Activated CD8-positive, alpha-beta memory T cell treated with anti-CD3 and anti-CD28 coated beads, Interleukin-2, amount 50 U/mL, for 48 hours (primary cell): ENCODE data around the gene RAD23A.
"Not testable (repeated sequence)": the region's sequence is repeated elsewhere in the genome, so short reads cannot be mapped to it uniquely, and the experiment has no call there.

Experiments
- DNase-seq: peaks from one replicate; pipeline ENCODE4 v3.0.0-alpha.2; 2020

Gene RAD23A

DNA sequence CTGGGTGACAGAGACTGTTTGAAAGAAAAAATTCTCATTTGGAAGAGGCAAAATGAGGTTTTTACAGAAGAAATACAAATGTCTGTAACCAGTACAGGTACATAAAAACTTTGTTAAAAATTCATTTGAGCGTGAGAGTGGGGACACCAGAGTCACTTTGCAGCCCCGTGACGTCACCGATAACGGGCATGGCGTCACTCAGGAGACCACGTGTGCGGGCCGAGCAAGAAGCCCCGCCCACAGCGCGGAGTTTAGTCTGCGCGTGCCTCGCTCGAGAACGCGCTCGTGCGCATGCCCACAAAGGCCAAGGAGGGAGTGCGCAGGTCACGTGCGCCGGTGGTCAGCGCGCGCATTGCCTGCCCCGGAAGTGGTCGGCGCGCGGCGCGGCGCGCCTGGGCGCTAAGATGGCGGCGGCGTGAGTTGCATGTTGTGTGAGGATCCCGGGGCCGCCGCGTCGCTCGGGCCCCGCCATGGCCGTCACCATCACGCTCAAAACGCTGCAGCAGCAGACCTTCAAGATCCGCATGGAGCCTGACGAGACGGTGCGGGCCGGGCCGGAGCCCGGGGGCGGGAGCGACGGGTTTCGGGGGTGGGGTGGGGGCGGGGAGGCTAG, at the start of gene RAD23A:
Gene RAD23A, plus strand, starts transcription at position 384 of the 613 bp plus-strand sequence. Its CDS starts 87 bp downstream, at position 471.
- DNase-seq: peak; percentile 100

DNA sequence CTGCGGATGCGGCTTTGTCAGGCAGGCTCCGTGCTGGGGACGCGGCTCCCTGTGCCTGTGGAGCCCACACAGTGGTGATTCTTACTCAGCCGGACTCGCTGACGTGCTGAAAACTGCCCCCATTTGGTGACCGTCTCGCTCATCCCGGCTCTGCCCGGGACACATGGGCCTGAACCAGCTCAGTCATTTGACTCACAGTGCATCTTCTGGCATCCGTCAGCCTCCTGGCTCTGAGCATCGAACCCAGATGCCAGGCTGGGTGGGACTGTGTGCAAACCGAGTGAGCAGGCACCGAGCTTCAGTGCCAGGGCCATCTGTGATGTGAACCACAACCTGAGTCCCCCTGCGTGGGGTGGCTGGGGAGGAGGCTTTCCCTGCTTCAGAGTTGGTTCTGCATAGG, 49.2 kb upstream of the RAD23A start:
- no peak for DNase-seq

DNA sequence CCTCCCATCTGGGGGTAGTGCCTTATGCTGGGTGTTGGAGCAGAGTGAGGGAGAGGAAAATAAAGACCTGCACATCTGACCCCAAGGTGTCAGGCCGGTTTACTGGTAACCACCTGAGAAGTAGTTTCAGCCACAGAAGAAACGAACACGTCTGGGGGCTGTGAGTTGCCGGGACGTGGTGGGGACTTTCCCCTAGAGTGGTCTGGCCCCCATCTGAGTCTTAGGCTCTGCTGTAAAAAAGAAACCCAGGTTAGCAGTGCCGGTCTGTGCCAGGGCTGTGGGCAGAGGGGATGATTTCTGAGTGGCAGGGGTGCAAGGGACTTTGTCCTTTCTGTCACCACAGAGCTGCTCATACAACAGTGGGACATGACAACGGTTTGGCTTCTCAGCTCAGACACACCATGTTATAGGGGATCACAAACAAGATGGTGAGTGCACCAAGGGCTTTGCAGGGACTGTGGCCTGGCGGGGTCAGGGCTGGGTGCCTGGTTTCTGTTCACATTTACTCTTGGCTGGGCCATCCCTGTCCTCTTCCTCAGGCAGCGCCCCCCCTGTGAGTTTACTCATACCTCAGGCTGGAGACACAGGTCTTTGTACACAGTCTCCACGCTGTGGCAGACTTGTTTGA, 45.7 kb upstream of the RAD23A start:
- DNase-seq: peak; percentile 67

DNA sequence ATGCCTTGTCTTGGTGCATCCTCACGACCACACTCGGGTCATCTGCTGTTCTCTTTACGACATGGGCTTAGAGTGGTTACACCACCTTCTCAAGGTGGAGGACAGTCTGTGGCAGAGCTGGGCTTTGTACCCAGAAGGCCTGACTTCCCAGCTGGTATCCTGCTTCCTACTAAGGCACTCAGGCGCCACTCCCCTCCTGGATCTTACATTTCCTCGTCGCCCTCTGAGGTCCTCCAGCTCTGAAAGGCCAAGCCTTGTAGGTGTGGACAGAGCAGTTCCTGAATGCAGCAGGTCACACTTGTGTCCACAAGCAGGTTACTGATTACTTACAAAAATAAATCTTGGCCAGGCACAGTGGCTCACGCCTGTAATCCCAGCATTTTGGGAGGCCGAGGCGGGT, 38.5 kb upstream of the RAD23A start:
- DNase-seq: no peak

DNA sequence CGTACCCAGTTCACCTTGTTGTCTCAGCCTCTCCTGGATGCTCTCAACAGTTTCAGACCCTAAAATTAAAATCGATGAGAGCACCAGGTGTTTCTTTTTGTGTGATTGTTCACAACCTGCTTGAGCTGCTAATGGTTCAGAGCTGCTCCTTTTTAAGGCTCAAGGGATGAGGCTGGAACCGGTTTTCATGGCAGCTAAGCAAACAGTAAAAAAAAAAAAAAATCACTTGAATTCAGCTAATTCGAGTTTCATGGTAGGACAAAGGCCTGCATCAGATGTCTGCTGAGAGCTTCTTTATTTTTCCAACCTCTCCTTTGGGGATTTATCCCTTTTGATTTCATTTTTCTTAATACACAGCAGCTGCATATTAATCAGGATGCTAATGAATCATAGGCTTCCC, 33.1 kb upstream of the RAD23A start:
- no peak for DNase-seq

DNA sequence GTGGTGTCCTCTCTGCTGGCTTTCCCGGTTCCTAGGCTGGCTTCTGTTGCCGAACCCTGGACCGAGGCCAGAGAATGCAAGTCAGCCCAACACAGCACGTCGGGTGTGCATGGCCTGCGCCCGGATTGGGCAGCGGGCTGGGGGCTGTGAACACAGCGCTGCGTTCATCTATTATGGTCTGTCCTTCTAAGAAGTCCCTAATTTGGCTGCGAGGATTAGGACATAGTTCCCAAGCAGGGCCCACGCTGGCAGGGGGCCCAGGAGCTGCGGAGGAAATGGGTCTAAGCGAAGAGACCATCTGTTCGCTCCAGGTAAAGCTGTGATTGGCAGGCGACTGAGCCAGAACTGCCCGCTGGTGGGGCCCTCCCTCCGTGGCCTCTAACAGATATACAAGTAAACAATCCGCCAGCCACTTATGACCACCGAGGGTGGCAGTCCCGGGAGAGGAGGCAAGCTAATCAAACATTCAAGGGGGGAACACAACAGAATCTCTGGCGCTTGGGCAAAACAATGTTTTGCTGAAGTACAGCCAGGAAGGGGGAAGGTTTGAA, 32.6 kb upstream of the RAD23A start:
- no peak for DNase-seq

DNA sequence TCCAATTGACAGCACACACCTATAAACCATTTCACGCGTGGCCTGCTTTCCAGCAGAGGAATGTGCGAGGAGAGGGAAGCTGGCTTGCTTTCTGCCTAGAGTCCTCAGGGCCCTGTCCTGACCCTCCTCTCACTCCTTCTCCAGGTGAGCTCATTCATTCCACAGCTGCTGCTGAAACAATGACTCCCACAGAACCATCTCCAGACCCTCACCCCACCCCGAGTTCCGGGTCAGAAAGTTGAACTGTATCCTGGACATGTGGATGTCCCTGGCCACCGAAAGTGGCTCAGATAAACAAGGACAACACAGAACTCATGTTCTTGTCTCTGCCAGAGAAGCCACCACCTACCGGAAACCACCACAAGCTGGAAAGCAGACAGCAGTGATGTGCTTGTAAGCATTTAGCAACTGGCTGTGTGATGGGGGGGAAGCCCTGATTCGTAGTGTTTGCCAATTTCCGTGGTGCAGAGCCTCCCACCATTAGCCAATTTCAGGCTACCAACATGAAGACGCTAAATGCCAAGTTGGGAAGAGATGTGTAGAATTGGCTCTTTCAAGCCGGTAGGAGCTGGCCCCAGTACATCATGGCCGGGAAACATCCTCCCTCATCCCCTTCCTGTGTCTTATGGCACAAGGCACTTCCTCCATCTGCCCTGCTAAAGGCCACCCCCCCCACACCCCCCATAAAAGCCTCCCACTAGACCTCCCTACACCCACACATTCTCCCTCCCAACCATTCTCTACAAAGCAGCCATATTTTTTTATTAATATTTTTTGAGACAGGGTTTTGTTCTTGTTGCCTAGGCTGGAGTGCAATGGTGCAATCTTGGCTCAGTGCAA, 31.6 kb upstream of the RAD23A start:
- DNase-seq: peak; percentile 74

DNA sequence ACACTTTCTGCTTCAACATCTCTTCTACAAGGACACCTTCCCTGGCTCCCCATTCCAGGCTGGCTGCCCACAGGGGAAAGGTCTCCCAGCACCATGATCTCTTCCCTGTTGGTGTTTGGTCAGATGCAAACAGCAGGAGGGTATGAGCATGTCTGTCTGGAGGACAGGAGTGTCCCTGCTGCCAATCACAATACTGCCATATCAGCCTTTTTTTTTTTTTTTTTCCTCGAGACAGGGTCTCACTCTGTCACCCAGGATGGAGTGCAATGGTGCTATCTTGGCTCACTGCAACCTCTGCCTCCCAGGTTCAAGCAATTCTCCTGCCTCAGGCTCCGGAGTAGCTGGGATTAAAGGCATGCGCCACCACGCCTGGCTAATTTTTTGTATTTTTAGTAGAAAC, 29.8 kb upstream of the RAD23A start:
- not testable (repeated sequence) for DNase-seq

DNA sequence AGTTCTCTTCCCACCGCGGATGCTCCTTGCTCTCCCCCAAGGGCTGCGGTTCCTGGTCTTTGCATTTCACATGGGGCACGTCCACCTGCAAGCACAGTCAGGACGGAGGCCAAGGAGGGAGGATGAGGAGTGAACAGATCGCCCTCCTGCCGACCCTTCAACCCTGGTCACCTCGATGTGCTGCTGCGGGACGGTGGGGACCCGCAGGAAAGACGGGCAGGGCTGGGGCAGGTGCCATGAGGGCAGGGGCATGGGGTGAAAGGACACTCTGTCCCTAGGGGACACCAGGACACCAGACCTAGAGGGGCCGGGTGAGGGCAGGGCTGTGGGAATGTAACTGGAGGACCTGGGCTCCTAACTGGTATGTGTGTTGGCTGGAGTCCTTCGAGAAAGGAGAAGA, 27.4 kb upstream of the RAD23A start:
- DNase-seq: no peak

DNA sequence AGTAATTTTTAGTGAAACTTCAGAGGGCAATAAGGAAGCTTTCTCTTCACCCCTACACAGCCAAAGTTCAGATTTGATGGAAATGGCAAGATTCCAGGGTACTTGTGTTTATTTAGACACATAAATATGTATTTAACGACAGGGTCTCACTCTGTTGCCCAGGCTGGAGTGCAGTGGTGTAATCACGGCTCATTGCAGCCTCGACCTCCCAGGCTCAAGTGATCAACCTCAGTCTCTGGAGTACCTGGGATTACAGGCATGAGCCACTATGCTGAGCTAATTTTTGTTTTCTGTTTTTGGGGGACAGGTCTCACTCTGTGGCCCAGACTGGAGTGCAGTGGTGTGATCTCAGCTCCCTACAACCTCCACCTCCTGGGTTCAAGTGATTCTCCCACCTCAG, 24.6 kb upstream of the RAD23A start:
- no peak for DNase-seq

DNA sequence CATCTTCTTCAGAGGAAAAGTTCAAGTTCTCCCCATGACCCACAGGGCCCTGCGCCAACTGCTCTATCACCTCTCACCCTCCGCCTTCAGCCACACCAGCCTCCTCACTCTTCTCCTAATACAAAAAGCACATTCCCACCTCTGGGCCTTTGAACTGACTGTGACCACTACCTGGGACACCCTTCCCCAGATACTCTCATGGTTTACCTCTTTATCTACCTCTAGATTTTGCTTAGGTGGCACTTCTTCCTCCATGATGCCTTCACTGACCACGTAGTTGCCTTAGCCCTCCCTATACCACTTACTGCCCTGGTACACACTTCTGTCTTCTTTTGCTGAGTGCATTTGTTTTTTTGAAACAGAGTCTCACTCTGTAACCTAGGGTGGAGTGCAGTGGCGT, 22.7 kb upstream of the RAD23A start:
- DNase-seq: no peak

DNA sequence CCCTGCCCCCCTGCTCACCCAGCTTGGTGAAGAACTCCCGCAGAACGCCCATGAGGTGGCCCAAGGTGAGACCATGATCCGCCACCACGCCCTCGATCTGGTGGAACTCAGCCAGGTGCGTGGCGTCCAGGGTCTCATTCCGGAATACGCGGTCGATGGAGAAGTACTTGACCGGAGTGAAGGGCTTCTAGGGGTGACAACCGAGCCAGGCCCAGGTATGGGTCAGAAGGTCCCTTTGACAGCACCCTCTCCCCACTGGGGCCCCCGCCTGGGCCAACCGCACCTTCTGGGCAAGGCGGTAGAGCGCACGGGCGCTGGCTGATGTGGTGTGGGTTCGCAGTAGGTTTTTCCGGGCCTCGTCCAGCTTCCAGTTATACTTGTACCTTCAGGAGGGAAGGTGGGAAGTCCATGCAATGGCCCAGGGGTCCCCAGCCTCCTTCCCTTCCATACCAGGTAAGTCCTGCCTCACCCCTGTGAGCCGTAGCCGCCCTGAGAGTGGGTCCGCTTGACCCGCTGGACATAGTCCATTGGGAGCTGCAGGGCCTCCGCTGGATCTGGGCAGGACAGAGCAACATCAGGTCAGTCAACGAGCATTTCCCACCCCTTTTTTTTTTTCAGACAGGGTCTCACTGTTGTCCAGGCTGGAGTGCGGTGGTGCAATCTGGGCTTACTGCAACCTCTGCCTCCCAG, 20.9 kb upstream of the RAD23A start:
- no peak for DNase-seq

DNA sequence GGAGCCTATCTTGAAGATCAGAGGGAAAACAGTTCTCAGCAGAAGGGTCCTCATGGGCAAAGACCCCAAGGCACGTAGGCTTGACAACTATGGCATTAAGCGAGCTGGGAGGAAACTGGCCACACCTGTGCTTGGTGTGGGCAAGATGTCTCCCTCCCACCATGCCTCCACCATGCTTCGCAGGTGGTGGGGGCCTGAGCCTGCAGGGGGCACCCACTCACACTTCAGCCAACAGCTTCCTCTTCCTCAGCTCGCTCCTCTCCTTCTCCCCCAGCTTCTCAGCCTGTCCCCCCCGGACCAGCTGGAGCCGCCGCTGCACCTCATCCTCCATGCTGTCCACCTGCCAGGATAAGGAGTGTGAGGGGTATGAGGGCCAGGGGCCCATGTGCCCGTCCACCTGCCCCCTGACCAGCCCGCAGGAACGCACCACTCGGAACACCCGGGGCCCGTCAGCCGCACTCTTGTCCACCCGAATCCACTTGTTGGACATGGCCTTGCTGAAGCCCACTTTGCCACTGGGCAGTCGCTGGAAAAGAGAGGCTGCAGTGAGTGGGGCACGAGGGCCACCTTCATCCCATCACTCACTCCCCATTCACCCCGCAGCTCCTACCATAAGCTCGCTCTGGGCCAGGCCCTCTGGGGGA, 15.5 kb upstream of the RAD23A start:
- no peak for DNase-seq

DNA sequence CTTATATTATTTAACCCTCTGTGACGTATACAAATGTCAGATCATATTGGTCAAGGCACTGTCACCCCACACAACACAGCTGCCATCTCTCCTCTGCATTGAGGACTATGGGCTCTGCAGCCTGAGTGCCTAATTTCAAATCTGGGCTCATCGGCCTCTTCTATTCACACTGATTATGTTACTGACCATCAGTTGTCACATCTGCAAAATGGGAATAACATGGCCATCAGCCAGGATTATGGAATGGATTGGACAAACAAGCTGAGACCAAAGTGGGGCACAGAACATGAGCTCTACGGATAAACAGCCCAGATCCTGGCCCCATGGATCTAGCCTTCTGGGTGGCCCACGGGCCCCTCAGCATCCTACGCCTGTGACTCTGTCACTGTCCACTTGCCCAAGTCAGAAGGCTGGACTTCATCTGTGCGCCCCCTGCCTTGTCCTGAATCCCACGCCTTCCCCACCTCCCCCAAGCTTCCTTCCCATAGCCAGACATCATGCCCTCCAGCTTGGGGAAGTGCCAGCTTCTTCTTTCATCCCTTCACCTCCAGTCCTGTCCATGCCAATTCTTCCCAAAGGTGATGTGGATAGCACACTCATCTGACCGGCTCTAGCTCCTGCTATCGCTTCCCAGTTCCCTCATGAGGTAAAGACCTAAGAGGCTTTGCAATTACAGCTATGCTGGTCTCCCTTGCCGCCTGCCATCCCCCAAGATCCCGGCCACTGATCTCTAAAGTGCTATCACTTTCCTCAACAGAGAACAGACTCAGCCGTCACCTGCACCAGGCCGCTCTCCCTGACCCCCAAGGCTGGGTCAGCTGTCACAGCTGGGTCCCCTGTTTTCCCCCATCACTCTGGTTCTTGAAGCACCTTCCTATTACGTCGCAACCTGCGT, 13.0 kb upstream of the RAD23A start:
- DNase-seq: no peak

DNA sequence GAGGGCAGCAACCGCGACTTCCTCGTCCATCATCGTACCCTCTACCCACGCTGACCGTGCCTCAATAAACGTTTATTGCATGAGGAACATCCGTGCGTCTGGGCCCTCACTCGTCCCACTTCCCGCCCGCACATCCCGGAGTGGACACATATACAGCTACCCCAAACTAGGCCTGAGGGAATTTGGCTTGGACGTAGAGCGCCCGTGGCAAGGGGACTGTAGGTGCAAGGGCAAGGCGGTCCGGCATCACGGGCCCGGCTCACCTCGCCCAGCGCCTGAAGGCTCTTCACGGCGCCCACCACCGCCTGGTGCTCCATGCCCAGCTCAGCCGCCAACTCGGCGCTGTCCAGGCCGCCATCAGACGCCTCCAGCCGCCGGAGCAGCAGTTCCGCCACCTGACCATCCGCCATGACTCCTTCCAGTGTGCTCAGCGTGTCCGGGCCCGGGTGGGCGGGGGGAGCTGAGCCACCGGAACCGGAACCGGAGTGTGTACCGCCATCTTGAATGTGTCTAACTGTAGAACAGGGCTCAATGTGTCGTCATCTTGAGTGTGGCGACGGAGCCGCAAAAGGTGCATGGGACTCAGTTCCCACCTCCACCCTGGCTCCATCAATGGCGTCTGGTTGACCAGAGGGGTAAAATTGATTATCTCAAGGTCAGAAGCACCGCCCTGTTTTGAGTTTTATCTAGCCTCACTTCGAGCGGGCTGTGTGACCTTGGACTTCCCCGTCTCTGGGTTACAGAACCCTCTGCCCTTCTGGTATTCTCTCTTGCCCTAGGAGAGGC, 12.2 kb upstream of the RAD23A start, which contains the start of gene FARSA:
Gene FARSA, minus strand, starts transcription at position 425 of the 786 bp plus-strand sequence. Its CDS starts 15 bp downstream, at position 410.
- DNase-seq: peak; percentile 88

DNA sequence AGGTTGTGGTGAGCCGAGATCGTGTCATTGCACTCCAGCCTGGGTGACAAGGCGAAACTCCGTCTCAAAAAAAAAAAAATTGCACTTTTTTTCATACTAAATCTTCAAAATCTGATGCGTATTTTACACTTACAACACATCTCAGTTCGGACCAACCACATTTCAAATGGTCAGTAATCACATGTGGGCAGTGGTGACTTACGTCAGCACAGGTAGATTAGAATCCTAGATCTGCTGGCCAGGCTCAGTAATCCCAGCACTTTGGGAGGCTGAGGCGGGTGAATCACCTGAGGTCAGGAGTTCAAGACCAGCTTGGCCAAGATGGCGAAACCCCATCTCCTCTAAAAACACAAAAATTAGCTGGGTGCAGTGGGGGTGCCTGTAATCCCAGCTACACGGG, 10.6 kb upstream of the RAD23A start:
- no peak for DNase-seq

DNA sequence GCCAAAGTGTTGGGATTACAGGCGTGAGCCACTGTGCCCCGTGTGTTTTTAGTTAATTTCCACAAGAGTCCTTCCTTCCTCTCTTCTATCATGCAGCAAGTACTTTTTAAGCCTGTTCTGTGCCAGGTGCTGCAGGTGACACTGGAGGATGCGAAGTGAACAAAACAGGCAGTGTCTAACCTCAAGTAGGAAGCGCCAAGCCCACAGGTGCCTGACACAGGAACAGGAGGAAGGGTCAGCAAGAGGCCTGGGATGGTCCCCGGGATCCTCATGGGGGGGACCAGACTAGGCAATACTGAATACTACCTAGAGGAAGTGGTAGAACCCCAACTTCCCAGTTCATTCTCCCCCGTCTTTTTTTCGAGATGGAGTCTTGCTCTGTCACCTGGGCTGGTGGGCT, 9.1 kb upstream of the RAD23A start:
- no peak for DNase-seq

DNA sequence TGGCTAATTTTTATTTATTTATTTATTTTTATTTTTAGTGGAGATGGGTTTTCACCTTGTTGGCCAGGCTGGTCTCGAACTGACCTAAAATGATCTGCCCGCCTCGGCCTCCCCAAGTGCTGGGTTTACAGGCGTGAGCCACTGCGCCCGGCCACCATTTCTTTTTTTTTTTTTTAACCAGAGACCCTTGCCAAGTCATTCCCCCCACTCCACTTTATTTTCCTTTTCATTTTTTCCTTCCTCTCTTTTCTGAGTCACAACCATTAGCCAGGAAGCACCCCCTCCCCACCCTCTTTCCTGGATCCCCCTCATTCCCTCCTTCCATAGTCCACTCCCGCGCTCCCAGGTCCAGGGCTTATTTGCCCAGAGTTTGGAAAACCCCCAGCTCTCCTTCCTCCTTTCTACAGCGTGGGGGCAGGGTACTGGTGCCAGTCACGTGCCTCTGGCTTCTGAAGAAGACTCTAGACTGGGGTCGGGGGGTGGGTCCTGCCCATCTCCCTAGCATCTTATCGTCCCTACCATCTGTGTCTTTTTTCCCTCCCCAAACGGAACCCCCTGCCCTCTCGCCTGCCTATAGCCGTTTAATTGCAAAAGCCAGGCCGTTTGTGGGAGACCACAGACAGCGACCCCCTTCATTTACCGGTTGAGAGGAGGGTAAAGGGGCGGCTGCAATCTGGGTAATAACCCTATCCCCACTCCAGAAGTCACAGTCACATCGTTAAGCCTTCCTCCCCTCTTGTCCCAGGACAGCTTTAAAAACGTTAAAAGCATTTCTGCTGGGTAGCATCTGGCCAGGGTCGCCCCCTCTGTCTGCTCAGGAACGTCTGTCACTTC, 8.4 kb upstream of the RAD23A start:
- peak; percentile 66 for DNase-seq

DNA sequence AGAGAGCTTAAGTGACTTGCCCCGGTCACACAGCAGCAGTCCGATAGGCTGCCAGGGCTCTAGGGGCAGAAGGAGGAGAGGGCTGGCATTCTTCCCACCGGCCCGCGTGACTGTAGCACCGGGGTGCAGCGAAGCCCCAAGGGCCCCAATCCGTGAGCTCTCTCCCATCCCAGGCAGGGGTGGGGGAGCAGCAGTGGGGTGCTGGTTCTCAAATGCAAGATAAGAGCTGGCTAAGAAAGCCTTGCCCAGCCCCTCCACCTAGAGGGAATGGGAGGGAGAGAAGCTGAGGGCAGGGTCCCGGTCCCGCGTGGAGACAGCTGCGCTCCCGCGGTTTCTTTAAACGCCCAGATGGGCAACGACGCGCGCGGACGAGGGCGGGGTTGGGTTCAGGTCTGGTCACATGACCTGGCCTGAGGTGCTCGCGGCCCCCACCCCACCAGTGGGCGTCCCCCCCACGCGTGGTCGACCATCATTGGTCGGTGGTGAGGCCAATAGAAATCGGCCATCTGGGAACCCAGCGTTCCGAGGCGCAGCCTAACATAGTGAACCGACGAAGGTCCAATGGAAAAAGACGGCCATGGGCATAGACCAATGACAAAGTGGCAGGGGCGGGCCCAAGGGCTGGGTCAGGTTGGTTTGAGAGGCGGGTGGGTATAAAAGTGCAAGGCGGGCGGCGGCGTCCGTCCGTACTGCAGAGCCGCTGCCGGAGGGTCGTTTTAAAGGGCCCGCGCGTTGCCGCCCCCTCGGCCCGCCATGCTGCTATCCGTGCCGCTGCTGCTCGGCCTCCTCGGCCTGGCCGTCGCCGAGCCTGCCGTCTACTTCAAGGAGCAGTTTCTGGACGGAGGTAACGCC, 7.5 kb upstream of the RAD23A start, which contains the start of gene CALR:
Gene CALR, plus strand, starts transcription at position 683 of the 852 bp plus-strand sequence. Its CDS starts 71 bp downstream, at position 754.
- DNase-seq: peak; percentile 99
